Endothelial cell (in vitro differentiated cells): ENCODE results near the gene TSR1. TPM values are rescaled to one million over a fixed set of nuclear protein-coding genes. Genes with fewer than 3 reads are reported as not detected.

Experiments used
- DNase-seq: peaks from one replicate; pipeline ENCODE4 v3.0.0; 2021; ENCODE audit warnings: low spot score
- H3K27ac Mint-ChIP-seq: one replicate; pipeline ENCODE4 v1.8.0; 2021; ENCODE audit warnings: mixed read lengths, inconsistent platforms; ENCODE audit not compliant: unreplicated experiment
- H3K27me3 Mint-ChIP-seq: one replicate; pipeline ENCODE4 v1.8.0; 2021; ENCODE audit warnings: mild to moderate bottlenecking, moderate library complexity, mixed read lengths, inconsistent platforms; ENCODE audit not compliant: unreplicated experiment
- H3K36me3 Mint-ChIP-seq: one replicate; pipeline ENCODE4 v1.8.0; 2021; ENCODE audit warnings: mild to moderate bottlenecking, low read depth, mixed read lengths, inconsistent platforms; ENCODE audit not compliant: unreplicated experiment
- H3K4me1 Mint-ChIP-seq: one replicate; pipeline ENCODE4 v1.8.0; 2021; ENCODE audit warnings: mild to moderate bottlenecking, mixed read lengths, inconsistent platforms; ENCODE audit not compliant: unreplicated experiment
- H3K4me3 Mint-ChIP-seq: one replicate; pipeline ENCODE4 v1.8.0; 2021; ENCODE audit warnings: mild to moderate bottlenecking, mixed read lengths, inconsistent platforms; ENCODE audit not compliant: unreplicated experiment
- H3K9me3 Mint-ChIP-seq: one replicate; pipeline ENCODE4 v1.8.0; 2021; ENCODE audit warnings: mixed read lengths, inconsistent platforms; ENCODE audit not compliant: unreplicated experiment
- CTCF ChIP-seq: fragments of 200-600 bp; sonication (generic); IDR thresholded peaks from one replicate; pipeline ENCODE4 v1.5.0; 2021; ENCODE audit warnings: antibody characterized with exemption; ENCODE audit not compliant: unreplicated experiment
- long read RNA-seq: library from polyadenylated mRNA; unstranded; transcript quantifications from one replicate; pipeline ENCODE4 v2.0.0, GENCODE V29; 2020; ENCODE audit not compliant: unreplicated experiment
- total RNA-seq: library from RNA; stranded (reverse); fragmentation: NEBNext Ultra II Directional; extraction: Animal tissue kit (Norgen Biotek cat#: 25700); gene quantifications from one replicate; pipeline ENCODE4 v1.2.1, GENCODE V29; 2021; ENCODE audit not compliant: unreplicated experiment

The TSR1 gene
- total RNA-seq, result 20.9 TPM
- long read RNA-seq, full-length matches to known transcripts, result 19 of 27 reads
- long read RNA-seq, partial matches to known transcripts, result 2 of 27 reads
- long read RNA-seq, other reads (novel, unspliced or antisense), result 6 of 27 reads

- peak; percentile 91 for DNase-seq
- H3K4me1 Mint-ChIP-seq, result peaks cover 12% of the 10 kb centered on the region
- peaks cover 10% of the 10 kb centered on the region for H3K27me3 Mint-ChIP-seq
- peaks cover 10% of the 10 kb centered on the region for H3K36me3 Mint-ChIP-seq
- no peaks in the 10 kb centered on the region for H3K9me3 Mint-ChIP-seq
- H3K4me3 Mint-ChIP-seq, result peak within 1 kb of the TSS; percentile 99
- no peak for TF ChIP-seq CTCF
- peak within 1 kb of the TSS; percentile 89 for H3K27ac Mint-ChIP-seq
These were observed at the start of gene TSR1 for GRCh38 chr17:2336215-2336851. Gene TSR1 (minus strand): TSS chr17:2336457. CDS start chr17:2336427, 30 bp downstream.

GRCh38 chr17:2385240-2386210 lies 49.3 kb upstream of the TSR1 start:
- Mint-ChIP-seq H3K27ac (no peak overlapping the region), H3K9me3 (no peaks in the 10 kb centered on the region), H3K4me1 (peaks cover 11% of the 10 kb centered on the region), H3K4me3 (no peak overlapping the region), H3K36me3 (peaks cover 16% of the 10 kb centered on the region), H3K27me3 (peaks cover 13% of the 10 kb centered on the region)
- DNase-seq, result no peak
- no peak for TF ChIP-seq CTCF

GRCh38 chr17:2384439-2385127 lies 48.3 kb upstream of the TSR1 start:
- H3K36me3 Mint-ChIP-seq, result peaks cover 16% of the 10 kb centered on the region
- TF ChIP-seq CTCF, result no peak
- H3K9me3 Mint-ChIP-seq, result no peaks in the 10 kb centered on the region
- H3K4me1 Mint-ChIP-seq, result peaks cover 11% of the 10 kb centered on the region
- no peak overlapping the region for H3K4me3 Mint-ChIP-seq
- H3K27me3 Mint-ChIP-seq, result peaks cover 8% of the 10 kb centered on the region
- no peak overlapping the region for H3K27ac Mint-ChIP-seq
- no peak for DNase-seq

GRCh38 chr17:2383628-2384167 lies 47.4 kb upstream of the TSR1 start:
- no peak for TF ChIP-seq CTCF
- H3K9me3 Mint-ChIP-seq, result no peaks in the 10 kb centered on the region
- peaks cover 8% of the 10 kb centered on the region for H3K27me3 Mint-ChIP-seq
- peaks cover 11% of the 10 kb centered on the region for H3K4me1 Mint-ChIP-seq
- H3K4me3 Mint-ChIP-seq, result no peak overlapping the region
- no peak overlapping the region for H3K27ac Mint-ChIP-seq
- peaks cover 18% of the 10 kb centered on the region for H3K36me3 Mint-ChIP-seq
- no peak for DNase-seq
